ENCODE data around the gene SRRT. TPM values are rescaled to one million over a fixed set of nuclear protein-coding genes. Genes with fewer than 3 reads are reported as not detected.

SRRT gene
- total and polyA plus RNA-seq, 2 of the 4 experiments (the other 2 are of a cell fraction) = 41.4 to 93.5 TPM

DNA sequence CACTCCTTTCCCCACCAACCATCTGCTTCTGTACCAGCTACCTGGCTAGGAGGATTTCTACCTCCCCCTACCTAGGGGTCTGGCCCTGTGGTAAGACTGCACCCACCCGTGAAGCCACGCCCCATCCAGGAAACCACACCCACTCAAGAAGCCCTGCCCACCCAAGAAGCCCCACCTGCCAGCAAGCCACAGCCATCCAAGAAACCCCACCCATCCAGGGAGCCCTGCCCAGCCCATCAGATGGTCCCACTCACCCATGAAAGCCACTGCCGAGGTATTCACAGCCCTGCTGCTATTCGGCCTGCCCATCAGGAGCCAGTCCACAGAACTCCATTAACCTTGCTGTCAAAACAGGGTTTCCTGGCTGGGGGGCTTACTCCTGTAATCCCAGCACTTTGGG lies 58.8 kb downstream of the SRRT start:
- 50% methylated on average over 2 of the region's 4 CpGs; no CpG with 5 or more reads in 1 of the 2 experiments for WGBS, 2 experiments (ENCODE audit: extremely low coverage in 2 of 2, insufficient read length in 1 of 2)
- dilution Hi-C loops (cut with HindIII; ENCODE audit: low sequenced_read_pairs, unreplicated experiment) = no loop called here
- intact Hi-C loops (cut with micrococcal nuclease) = no loop called here

More for the DNA sequence above, 58.8 kb downstream of the SRRT start:
- Histone ChIP-seq H3K9me3 (ENCODE audit: control insufficient read depth, insufficient read depth, low read length) (peaks cover 2% of the 10 kb centered on the region; the same call in 1 of the 2 replicates), H2BK5ac (ENCODE audit: low read depth, low read length, poor library complexity, severe bottlenecking) (no peak overlapping the region), H3K4ac (ENCODE audit: low read depth, low read length) (no peak overlapping the region), H3K18ac (ENCODE audit: low read depth, low read length) (no peak overlapping the region), H3K79me1 (ENCODE audit: low read depth in 1 of 2, low read length in 2 of 2) (no peaks in the 10 kb centered on the region), H3K36me3 (ENCODE audit: control insufficient read depth, insufficient read depth, low read length) (no peaks in the 10 kb centered on the region), H3K23ac (ENCODE audit: low read depth, low read length) (no peak overlapping the region), H2AK9ac (replicated peaks; ENCODE audit: low read depth, low read length, poor library complexity) (no peak overlapping the region), H3K27me3 (ENCODE audit: control insufficient read depth, insufficient read depth, low read length) (peaks cover 2% of the 10 kb centered on the region; the same call in 1 of the 2 replicates), H2AK5ac (ENCODE audit: low read depth, low read length) (no peak overlapping the region), H4K8ac (ENCODE audit: low read depth in 2 of 2, low read length in 2 of 2) (no peak overlapping the region), H3K9ac (ENCODE audit: low read depth, low read length) (no peak overlapping the region), H3K4me3 (ENCODE audit: insufficient read depth, low read depth, low read length) (no peak overlapping the region), H2BK20ac (ENCODE audit: low read depth, low read length) (no peak overlapping the region), H2AFZ (replicated peaks; ENCODE audit: low read length, poor library complexity) (no peak overlapping the region), H3K56ac (ENCODE audit: extremely low read depth, insufficient read depth, low read length) (no peak overlapping the region), H3K4me2 (ENCODE audit: low read depth, low read length) (no peak overlapping the region), H4K91ac (ENCODE audit: insufficient read depth, low read depth, low read length) (no peak overlapping the region), H4K5ac (ENCODE audit: low read depth, low read length) (no peak overlapping the region), H3K9me1 (ENCODE audit: insufficient read depth, low read length) (no peaks in the 10 kb centered on the region), H2BK15ac (ENCODE audit: low read depth, low read length) (no peak overlapping the region), H3K14ac (replicated peaks; ENCODE audit: low read depth, low read length) (no peak overlapping the region), H3K4me1 (ENCODE audit: control insufficient read depth, insufficient read depth, low read length) (no peaks in the 10 kb centered on the region), H3K27ac (ENCODE audit: insufficient read depth, low read length) (no peak overlapping the region), H4K20me1 (ENCODE audit: insufficient read depth, low read length) (no peaks in the 10 kb centered on the region), H2BK120ac (ENCODE audit: low read depth, low read length) (no peak overlapping the region)
- DNase-seq (no peak), ATAC-seq (ENCODE audit: low read depth) (no peak)
- in situ Hi-C loops (cut with MboI; ENCODE audit: low sequenced_read_pairs) = no loop called here
- TF ChIP-seq SMC3 (IDR thresholded peaks at IDR 0.05; ENCODE audit: low read depth, low read length) = no peak
- TF ChIP-seq, protein P1, sequence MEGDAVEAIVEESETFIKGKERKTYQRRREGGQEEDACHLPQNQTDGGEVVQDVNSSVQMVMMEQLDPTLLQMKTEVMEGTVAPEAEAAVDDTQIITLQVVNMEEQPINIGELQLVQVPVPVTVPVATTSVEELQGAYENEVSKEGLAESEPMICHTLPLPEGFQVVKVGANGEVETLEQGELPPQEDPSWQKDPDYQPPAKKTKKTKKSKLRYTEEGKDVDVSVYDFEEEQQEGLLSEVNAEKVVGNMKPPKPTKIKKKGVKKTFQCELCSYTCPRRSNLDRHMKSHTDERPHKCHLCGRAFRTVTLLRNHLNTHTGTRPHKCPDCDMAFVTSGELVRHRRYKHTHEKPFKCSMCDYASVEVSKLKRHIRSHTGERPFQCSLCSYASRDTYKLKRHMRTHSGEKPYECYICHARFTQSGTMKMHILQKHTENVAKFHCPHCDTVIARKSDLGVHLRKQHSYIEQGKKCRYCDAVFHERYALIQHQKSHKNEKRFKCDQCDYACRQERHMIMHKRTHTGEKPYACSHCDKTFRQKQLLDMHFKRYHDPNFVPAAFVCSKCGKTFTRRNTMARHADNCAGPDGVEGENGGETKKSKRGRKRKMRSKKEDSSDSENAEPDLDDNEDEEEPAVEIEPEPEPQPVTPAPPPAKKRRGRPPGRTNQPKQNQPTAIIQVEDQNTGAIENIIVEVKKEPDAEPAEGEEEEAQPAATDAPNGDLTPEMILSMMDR (conservative IDR thresholded peaks at IDR 0.05; ENCODE audit: low read depth, low read length) = no peak
- no peak for TF ChIP-seq NFE2L2 (IDR thresholded peaks at IDR 0.05; ENCODE audit: low read depth, low read length)
- no peak for TF ChIP-seq CHD1 (IDR thresholded peaks at IDR 0.05; ENCODE audit: low read depth, low read length)
- TF ChIP-seq MXI1 (IDR thresholded peaks at IDR 0.05; ENCODE audit: borderline replicate concordance, low read depth, low read length) = no peak
- TF ChIP-seq FOS (IDR thresholded peaks at IDR 0.05; ENCODE audit: low read depth, low read length) = no peak
- TF ChIP-seq MAFK (IDR thresholded peaks at IDR 0.05; ENCODE audit: low read depth, low read length) = no peak
- TF ChIP-seq BHLHE40 (IDR thresholded peaks at IDR 0.05; ENCODE audit: low read depth, low read length) = no peak
- TF ChIP-seq, protein P2, sequence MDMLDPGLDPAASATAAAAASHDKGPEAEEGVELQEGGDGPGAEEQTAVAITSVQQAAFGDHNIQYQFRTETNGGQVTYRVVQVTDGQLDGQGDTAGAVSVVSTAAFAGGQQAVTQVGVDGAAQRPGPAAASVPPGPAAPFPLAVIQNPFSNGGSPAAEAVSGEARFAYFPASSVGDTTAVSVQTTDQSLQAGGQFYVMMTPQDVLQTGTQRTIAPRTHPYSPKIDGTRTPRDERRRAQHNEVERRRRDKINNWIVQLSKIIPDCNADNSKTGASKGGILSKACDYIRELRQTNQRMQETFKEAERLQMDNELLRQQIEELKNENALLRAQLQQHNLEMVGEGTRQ (IDR thresholded peaks at IDR 0.05; ENCODE audit: low read depth, low read length) = no peak
- TF ChIP-seq RFX5 (IDR thresholded peaks at IDR 0.05; ENCODE audit: low read depth, low read length) = no peak
- no peak for TF ChIP-seq MAZ (IDR thresholded peaks at IDR 0.05; ENCODE audit: borderline replicate concordance, low read depth, low read length)
- no peak for TF ChIP-seq CEBPB (IDR thresholded peaks at IDR 0.05; ENCODE audit: low read depth, low read length)
- TF ChIP-seq, protein P3, sequence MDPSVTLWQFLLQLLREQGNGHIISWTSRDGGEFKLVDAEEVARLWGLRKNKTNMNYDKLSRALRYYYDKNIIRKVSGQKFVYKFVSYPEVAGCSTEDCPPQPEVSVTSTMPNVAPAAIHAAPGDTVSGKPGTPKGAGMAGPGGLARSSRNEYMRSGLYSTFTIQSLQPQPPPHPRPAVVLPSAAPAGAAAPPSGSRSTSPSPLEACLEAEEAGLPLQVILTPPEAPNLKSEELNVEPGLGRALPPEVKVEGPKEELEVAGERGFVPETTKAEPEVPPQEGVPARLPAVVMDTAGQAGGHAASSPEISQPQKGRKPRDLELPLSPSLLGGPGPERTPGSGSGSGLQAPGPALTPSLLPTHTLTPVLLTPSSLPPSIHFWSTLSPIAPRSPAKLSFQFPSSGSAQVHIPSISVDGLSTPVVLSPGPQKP (IDR thresholded peaks at IDR 0.05; ENCODE audit: borderline replicate concordance, low read depth, low read length) = no peak
- no peak for TF ChIP-seq POLR2A (IDR thresholded peaks at IDR 0.05; ENCODE audit: low read depth, low read length)
- TF ChIP-seq RCOR1 (IDR thresholded peaks at IDR 0.05; ENCODE audit: insufficient replicate concordance, low read length) = no peak
- no peak for TF ChIP-seq RAD21 (IDR thresholded peaks at IDR 0.05; ENCODE audit: low read length)
- ChIA-PET POLR2A (ENCODE audit: unreplicated experiment) (no interaction called here), CTCF (no interaction called here)
- no TSS peak for BruUV-seq (replicated peaks)
